GM12864 (cell line): Measurements from ENCODE around the gene MAOA.

Source experiments
- DNase-seq: peaks from one replicate; pipeline ENCODE4 v3.0.0-alpha.2; 2011; ENCODE audit warnings: low read depth
- H3K4me3 ChIP-seq: 2 replicates; pipeline ENCODE4 v1.5.1; 2011; ENCODE audit warnings: mild to moderate bottlenecking, low read depth, low read length, control low read depth
- CTCF ChIP-seq: IDR thresholded peaks from 2 replicates; pipeline ENCODE4 v1.5.1; 2011; ENCODE audit warnings: low read depth, mild to moderate bottlenecking, moderate library complexity, low read length, control low read depth, inconsistent platforms; ENCODE audit errors: missing control alignments

The MAOA gene

GRCh38 chrX:43677993-43678392, 21.9 kb downstream of the MAOA start:
- no peak overlapping the region for H3K4me3 ChIP-seq
- DNase-seq: no peak
- TF ChIP-seq CTCF: no peak

GRCh38 chrX:43679058-43679457, 23.0 kb downstream of the MAOA start:
- no peak for DNase-seq
- no peak for TF ChIP-seq CTCF
- H3K4me3 ChIP-seq: no peak overlapping the region

GRCh38 chrX:43679778-43680177, 23.7 kb downstream of the MAOA start:
- no peak overlapping the region for H3K4me3 ChIP-seq
- TF ChIP-seq CTCF: no peak
- DNase-seq: no peak

- TF ChIP-seq CTCF: no peak
Observed at GRCh38 chrX:43682726-43683125, 26.6 kb downstream of the MAOA start.

GRCh38 chrX:43685221-43685620, 29.1 kb downstream of the MAOA start:
- DNase-seq: no peak
- TF ChIP-seq CTCF: no peak
- no peak overlapping the region for H3K4me3 ChIP-seq

More at GRCh38 chrX:43682726-43683125, 26.6 kb downstream of the MAOA start:
- H3K4me3 ChIP-seq: no peak overlapping the region
- DNase-seq: no peak

- no peak for TF ChIP-seq CTCF
- no peak for DNase-seq
- H3K4me3 ChIP-seq: no peak overlapping the region
Observed at GRCh38 chrX:43688586-43688985, 32.5 kb downstream of the MAOA start.

- no peak overlapping the region for H3K4me3 ChIP-seq
- no peak for TF ChIP-seq CTCF
- no peak for DNase-seq
Observed at GRCh38 chrX:43693602-43694406, 37.7 kb downstream of the MAOA start.
